Activated naive CD8-positive, alpha-beta T cell (primary cell): ENCODE results near the gene PGP.

Experiments
- H3K27ac Mint-ChIP-seq: one replicate; pipeline ENCODE4 v1.8.0; 2021; ENCODE audit warnings: mixed read lengths
- H3K27me3 Mint-ChIP-seq: one replicate; pipeline ENCODE4 v1.8.0; 2021; ENCODE audit warnings: mixed read lengths
- H3K36me3 Mint-ChIP-seq: one replicate; pipeline ENCODE4 v1.8.0; 2021; ENCODE audit warnings: mixed read lengths
- H3K4me1 Mint-ChIP-seq: one replicate; pipeline ENCODE4 v1.8.0; 2021; ENCODE audit warnings: low read depth, mixed read lengths
- H3K4me3 Mint-ChIP-seq: one replicate; pipeline ENCODE4 v1.8.0; 2021; ENCODE audit warnings: mild to moderate bottlenecking, mixed read lengths
- H3K9me3 Mint-ChIP-seq: one replicate; pipeline ENCODE4 v1.8.0; 2021; ENCODE audit warnings: low read depth, mixed read lengths

The PGP gene

GRCh38 chr16:2190002-2190658 lies 24.5 kb downstream of the PGP start:
- Mint-ChIP-seq H3K27ac (no peak overlapping the region), H3K4me3 (no peak overlapping the region), H3K9me3 (no peaks in the 10 kb centered on the region), H3K4me1 (peaks cover 1% of the 10 kb centered on the region), H3K36me3 (no peaks in the 10 kb centered on the region), H3K27me3 (peaks cover 3% of the 10 kb centered on the region)

GRCh38 chr16:2189252-2189893 lies 25.3 kb downstream of the PGP start:
- H3K9me3 Mint-ChIP-seq = no peaks in the 10 kb centered on the region
- no peak overlapping the region for H3K4me3 Mint-ChIP-seq
- H3K36me3 Mint-ChIP-seq = no peaks in the 10 kb centered on the region
- H3K27me3 Mint-ChIP-seq = no peaks in the 10 kb centered on the region
- H3K4me1 Mint-ChIP-seq = no peaks in the 10 kb centered on the region
- no peak overlapping the region for H3K27ac Mint-ChIP-seq

GRCh38 chr16:2188395-2188794 lies 26.2 kb downstream of the PGP start:
- no peaks in the 10 kb centered on the region for H3K9me3 Mint-ChIP-seq
- H3K4me3 Mint-ChIP-seq = no peak overlapping the region
- no peaks in the 10 kb centered on the region for H3K36me3 Mint-ChIP-seq
- H3K4me1 Mint-ChIP-seq = no peaks in the 10 kb centered on the region
- no peak overlapping the region for H3K27ac Mint-ChIP-seq
- no peaks in the 10 kb centered on the region for H3K27me3 Mint-ChIP-seq

GRCh38 chr16:2187212-2187611 lies 27.4 kb downstream of the PGP start:
- H3K9me3 Mint-ChIP-seq = no peaks in the 10 kb centered on the region
- H3K27me3 Mint-ChIP-seq = no peaks in the 10 kb centered on the region
- H3K36me3 Mint-ChIP-seq = no peaks in the 10 kb centered on the region
- no peak overlapping the region for H3K4me3 Mint-ChIP-seq
- no peaks in the 10 kb centered on the region for H3K4me1 Mint-ChIP-seq
- no peak overlapping the region for H3K27ac Mint-ChIP-seq

GRCh38 chr16:2186505-2186904 lies 28.1 kb downstream of the PGP start:
- Mint-ChIP-seq H3K4me1 (no peaks in the 10 kb centered on the region), H3K4me3 (no peak overlapping the region), H3K9me3 (no peaks in the 10 kb centered on the region), H3K27ac (no peak overlapping the region), H3K27me3 (no peaks in the 10 kb centered on the region), H3K36me3 (no peaks in the 10 kb centered on the region)

- Mint-ChIP-seq H3K4me1 (no peaks in the 10 kb centered on the region), H3K27me3 (no peaks in the 10 kb centered on the region), H3K4me3 (no peak overlapping the region), H3K27ac (no peak overlapping the region), H3K36me3 (no peaks in the 10 kb centered on the region), H3K9me3 (no peaks in the 10 kb centered on the region)
Observed at GRCh38 chr16:2186064-2186463, 28.6 kb downstream of the PGP start.

GRCh38 chr16:2184962-2185361 lies 29.7 kb downstream of the PGP start:
- H3K4me1 Mint-ChIP-seq = no peaks in the 10 kb centered on the region
- no peaks in the 10 kb centered on the region for H3K36me3 Mint-ChIP-seq
- H3K27ac Mint-ChIP-seq = no peak overlapping the region

GRCh38 chr16:2184346-2184745 lies 30.3 kb downstream of the PGP start:
- Mint-ChIP-seq H3K27me3 (no peaks in the 10 kb centered on the region), H3K9me3 (no peaks in the 10 kb centered on the region), H3K4me1 (no peaks in the 10 kb centered on the region), H3K27ac (no peak overlapping the region), H3K36me3 (no peaks in the 10 kb centered on the region), H3K4me3 (no peak overlapping the region)

More at GRCh38 chr16:2184962-2185361, 29.7 kb downstream of the PGP start:
- no peaks in the 10 kb centered on the region for H3K27me3 Mint-ChIP-seq
- no peaks in the 10 kb centered on the region for H3K9me3 Mint-ChIP-seq
- H3K4me3 Mint-ChIP-seq = no peak overlapping the region

- Mint-ChIP-seq H3K9me3 (no peaks in the 10 kb centered on the region), H3K27me3 (no peaks in the 10 kb centered on the region), H3K36me3 (no peaks in the 10 kb centered on the region), H3K27ac (no peak overlapping the region), H3K4me3 (no peak overlapping the region), H3K4me1 (no peaks in the 10 kb centered on the region)
Observed at GRCh38 chr16:2183671-2184070, 31.0 kb downstream of the PGP start.

- H3K9me3 Mint-ChIP-seq = no peaks in the 10 kb centered on the region
- no peaks in the 10 kb centered on the region for H3K36me3 Mint-ChIP-seq
- no peaks in the 10 kb centered on the region for H3K4me1 Mint-ChIP-seq
- no peak overlapping the region for H3K27ac Mint-ChIP-seq
- H3K27me3 Mint-ChIP-seq = no peaks in the 10 kb centered on the region
- H3K4me3 Mint-ChIP-seq = no peak overlapping the region
Observed at GRCh38 chr16:2181952-2182351, 32.7 kb downstream of the PGP start.

GRCh38 chr16:2180962-2181923 lies 33.4 kb downstream of the PGP start:
- Mint-ChIP-seq H3K4me3 (no peak overlapping the region), H3K27ac (no peak overlapping the region), H3K27me3 (no peaks in the 10 kb centered on the region)

GRCh38 chr16:2180461-2180860 lies 34.2 kb downstream of the PGP start:
- H3K27ac Mint-ChIP-seq = no peak overlapping the region
- H3K27me3 Mint-ChIP-seq = no peaks in the 10 kb centered on the region
- no peaks in the 10 kb centered on the region for H3K4me1 Mint-ChIP-seq
- H3K36me3 Mint-ChIP-seq = no peaks in the 10 kb centered on the region
- no peak overlapping the region for H3K4me3 Mint-ChIP-seq
- H3K9me3 Mint-ChIP-seq = no peaks in the 10 kb centered on the region

More at GRCh38 chr16:2180962-2181923, 33.4 kb downstream of the PGP start:
- Mint-ChIP-seq H3K4me1 (no peaks in the 10 kb centered on the region), H3K9me3 (no peaks in the 10 kb centered on the region), H3K36me3 (no peaks in the 10 kb centered on the region)

- no peaks in the 10 kb centered on the region for H3K36me3 Mint-ChIP-seq
- no peaks in the 10 kb centered on the region for H3K4me1 Mint-ChIP-seq
- no peak overlapping the region for H3K27ac Mint-ChIP-seq
- no peak overlapping the region for H3K4me3 Mint-ChIP-seq
- H3K9me3 Mint-ChIP-seq = no peaks in the 10 kb centered on the region
- no peaks in the 10 kb centered on the region for H3K27me3 Mint-ChIP-seq
Observed at GRCh38 chr16:2179576-2179975, 35.1 kb downstream of the PGP start.

- Mint-ChIP-seq H3K27ac (no peak overlapping the region), H3K9me3 (no peaks in the 10 kb centered on the region), H3K4me3 (no peak overlapping the region), H3K36me3 (no peaks in the 10 kb centered on the region), H3K4me1 (no peaks in the 10 kb centered on the region), H3K27me3 (no peaks in the 10 kb centered on the region)
Observed at GRCh38 chr16:2179107-2179501, 35.5 kb downstream of the PGP start.
